HG03460 (cell line): ENCODE data around the gene ABLIM3.

Experiments
- ATAC-seq: cut with Tn5 transposase; IDR thresholded peaks from one replicate; pipeline ENCODE4 v1.9.1; 2021; ENCODE audit not compliant: unreplicated experiment

Gene ABLIM3

GRCh38 chr5:149277801-149278200, 136.5 kb downstream of the ABLIM3 start:
- no peak for ATAC-seq

GRCh38 chr5:149278451-149279210, 137.3 kb downstream of the ABLIM3 start:
- no peak for ATAC-seq

GRCh38 chr5:149279661-149280060, 138.4 kb downstream of the ABLIM3 start:
- no peak for ATAC-seq

- ATAC-seq, result no peak
Observed at GRCh38 chr5:149280124-149280523, 138.8 kb downstream of the ABLIM3 start.

- ATAC-seq, result no peak
Observed at GRCh38 chr5:149280802-149281201, 139.5 kb downstream of the ABLIM3 start.

- no peak for ATAC-seq
Observed at GRCh38 chr5:149282027-149282965, 141.0 kb downstream of the ABLIM3 start.

- no peak for ATAC-seq
Observed at GRCh38 chr5:149282966-149283332, 141.7 kb downstream of the ABLIM3 start.

GRCh38 chr5:149283626-149284480, 142.6 kb downstream of the ABLIM3 start:
- ATAC-seq, result no peak

GRCh38 chr5:149284501-149284900, 143.2 kb downstream of the ABLIM3 start:
- no peak for ATAC-seq

- no peak for ATAC-seq
Observed at GRCh38 chr5:149285153-149285552, 143.9 kb downstream of the ABLIM3 start.

- no peak for ATAC-seq
Observed at GRCh38 chr5:149288436-149288835, 147.1 kb downstream of the ABLIM3 start.

GRCh38 chr5:149289301-149289700, 148.0 kb downstream of the ABLIM3 start:
- ATAC-seq, result no peak

- no peak for ATAC-seq
Observed at GRCh38 chr5:149294872-149295829, 153.9 kb downstream of the ABLIM3 start.

- ATAC-seq, result no peak
Observed at GRCh38 chr5:149297340-149298025, 156.2 kb downstream of the ABLIM3 start.

- no peak for ATAC-seq
Observed at GRCh38 chr5:149298163-149298562, 156.9 kb downstream of the ABLIM3 start.

- ATAC-seq, result no peak
Observed at GRCh38 chr5:149298842-149299404, 157.6 kb downstream of the ABLIM3 start.

- ATAC-seq, result no peak
Observed at GRCh38 chr5:149299451-149300054, 158.3 kb downstream of the ABLIM3 start.

- no peak for ATAC-seq
Observed at GRCh38 chr5:149300441-149300840, 159.1 kb downstream of the ABLIM3 start.
